KG1 (cell line): Measurements from ENCODE around the gene CFAP45.

Experiments used
- DNase-seq: peaks from one replicate; lab custom pipeline; 2025; lab: John Stamatoyannopoulos, UW

The CFAP45 gene

DNA sequence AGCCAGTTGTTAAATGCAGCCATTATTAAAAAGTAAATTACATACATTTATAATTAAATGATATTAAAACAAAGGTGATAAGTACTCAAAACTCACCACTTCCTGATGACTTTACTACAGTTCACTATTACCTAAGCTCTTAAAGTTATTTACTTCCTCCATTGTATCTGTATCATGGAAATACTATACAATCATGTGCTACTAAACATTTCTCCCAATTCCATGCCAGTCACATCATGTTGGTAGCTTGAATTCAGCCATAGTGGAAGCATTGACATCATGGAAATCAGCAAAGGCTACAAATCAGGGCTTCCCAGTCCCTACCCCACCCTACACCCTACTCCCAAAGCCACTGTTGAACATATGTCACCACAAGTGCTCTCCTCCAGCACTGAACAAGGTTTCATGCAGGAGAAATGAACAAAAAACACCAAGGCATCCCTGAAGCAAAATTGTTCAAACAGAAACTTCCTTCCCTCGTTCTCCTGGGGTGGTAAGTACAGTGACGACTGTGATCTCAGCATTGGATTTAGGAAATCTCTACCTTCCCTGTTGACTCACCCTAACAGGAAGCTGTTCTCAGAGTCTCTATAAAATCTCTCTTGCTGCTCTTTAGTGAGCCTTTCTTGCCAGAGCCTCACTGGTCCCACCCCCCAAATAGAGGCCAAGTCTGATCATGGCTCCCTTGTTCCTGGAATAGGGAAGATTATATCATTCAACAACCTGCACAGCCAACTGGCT, 50.2 kb downstream of the CFAP45 start:
- DNase-seq, result no peak

DNA sequence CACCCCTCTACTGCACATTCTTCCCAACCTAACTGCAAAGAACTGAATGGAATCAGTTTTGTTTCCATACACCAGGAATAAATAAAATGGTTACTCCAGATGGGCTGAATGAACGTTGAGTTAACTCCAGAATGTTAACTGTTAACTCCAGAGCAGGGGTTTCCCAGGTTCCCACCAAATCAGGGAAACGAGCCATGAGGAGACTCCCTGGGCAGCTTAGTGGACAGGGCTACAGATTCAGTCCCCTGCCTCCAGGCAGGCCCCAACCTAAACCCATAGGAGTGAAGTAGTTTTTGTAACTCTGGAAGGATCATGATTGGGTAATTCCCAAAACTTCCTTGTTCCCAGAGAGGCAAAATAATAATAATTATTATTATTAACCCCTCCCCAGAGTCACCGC, 51.6 kb downstream of the CFAP45 start:
- no peak for DNase-seq

DNA sequence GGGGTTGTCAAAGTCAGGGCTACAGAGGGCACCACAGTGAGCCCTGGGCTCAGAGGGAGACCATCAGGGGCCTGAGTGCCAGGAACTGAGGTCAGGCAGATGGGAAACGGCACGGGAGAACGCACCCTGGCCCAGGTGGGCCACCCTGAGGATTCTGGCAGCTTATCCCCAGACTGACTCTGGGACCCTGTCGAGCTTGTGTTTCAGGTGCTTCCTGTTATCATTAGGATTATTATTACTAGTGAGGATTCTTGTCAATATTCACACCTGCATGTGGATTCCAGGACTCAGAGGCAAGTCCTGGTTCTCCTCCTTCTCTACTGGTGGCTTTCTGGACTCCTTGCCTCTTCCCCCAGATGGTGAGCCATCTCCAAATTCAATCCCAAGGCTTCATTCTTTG, 52.7 kb downstream of the CFAP45 start:
- DNase-seq, result no peak

DNA sequence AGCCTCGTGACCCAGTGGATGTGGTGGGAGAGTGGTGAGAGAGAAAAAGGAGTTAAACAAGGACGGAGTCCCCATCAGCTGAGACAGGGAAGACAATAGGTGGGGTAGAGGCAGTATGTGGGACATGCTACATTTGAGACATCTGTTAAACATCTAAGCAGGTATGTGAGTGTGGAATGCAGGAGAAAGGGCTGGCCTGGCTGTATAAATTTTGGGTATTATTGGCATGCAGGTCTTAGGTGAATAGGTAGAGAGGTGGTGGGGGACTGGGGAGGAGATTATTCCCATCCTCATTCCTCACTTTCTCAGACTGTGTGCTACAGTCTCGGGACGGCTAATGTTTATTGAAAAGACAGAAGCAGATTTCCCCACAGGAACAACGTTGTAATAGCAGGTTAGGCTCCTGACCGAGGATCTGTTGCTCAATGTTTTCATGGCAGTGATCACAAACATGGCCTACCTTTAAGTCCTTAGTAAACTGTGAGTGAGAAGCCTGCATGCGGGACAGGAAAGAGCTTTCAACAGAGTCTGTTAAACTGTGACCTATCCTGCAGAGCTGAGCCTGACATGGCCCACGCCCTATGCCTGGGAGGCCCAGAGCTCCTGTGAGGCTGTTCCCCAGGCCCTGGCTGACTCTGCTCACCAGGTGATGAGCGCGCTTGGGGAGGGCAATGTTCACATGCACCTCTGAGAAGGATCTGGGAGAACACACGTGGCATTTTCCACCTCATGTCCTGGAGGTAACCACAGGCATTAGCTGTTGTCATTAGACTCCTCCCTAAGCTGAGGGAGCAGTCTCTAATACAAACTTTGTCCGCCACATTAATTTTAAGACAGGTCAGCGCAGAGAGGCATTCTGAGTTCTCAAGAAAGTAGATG, 54.0 kb downstream of the CFAP45 start:
- no peak for DNase-seq

DNA sequence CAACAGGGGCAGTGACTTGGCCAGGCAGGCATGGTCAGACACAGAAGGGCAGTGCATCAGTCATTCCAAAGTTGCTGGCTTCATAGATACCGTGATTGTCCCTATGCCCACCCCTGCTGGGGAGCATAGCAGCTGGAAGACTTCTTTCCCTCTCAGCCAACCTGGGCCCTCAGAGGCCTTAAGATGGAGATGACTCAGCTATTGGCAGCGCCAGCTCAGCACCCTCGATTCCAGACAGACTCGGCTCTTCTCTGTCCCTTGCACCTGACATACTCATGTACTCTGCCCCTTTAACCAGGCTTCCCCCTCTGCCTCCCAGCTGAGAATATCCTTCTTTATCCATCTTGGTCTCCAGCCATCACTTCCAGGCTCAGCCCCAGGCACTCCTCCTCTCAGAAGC, 56.5 kb downstream of the CFAP45 start:
- DNase-seq, result no peak

DNA sequence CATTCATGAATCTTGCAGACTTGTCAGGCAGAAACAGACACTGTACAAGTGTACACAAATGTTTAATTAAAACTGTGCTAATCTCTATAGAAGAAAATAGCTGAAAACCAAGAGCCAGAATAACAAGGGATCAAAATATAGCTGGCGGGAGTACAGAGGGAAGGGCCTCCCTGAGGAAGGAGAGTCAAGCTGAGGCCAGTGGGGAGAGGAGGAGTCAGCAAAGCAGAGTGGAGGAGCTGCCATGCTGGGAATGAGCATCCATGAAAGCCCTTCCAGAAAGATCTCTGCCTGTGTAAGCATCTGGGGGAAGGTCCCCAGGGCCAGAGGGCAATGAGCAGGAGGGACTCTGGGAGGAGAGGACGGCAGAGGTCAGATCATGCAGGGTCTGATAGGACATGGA, 58.2 kb downstream of the CFAP45 start:
- no peak for DNase-seq

DNA sequence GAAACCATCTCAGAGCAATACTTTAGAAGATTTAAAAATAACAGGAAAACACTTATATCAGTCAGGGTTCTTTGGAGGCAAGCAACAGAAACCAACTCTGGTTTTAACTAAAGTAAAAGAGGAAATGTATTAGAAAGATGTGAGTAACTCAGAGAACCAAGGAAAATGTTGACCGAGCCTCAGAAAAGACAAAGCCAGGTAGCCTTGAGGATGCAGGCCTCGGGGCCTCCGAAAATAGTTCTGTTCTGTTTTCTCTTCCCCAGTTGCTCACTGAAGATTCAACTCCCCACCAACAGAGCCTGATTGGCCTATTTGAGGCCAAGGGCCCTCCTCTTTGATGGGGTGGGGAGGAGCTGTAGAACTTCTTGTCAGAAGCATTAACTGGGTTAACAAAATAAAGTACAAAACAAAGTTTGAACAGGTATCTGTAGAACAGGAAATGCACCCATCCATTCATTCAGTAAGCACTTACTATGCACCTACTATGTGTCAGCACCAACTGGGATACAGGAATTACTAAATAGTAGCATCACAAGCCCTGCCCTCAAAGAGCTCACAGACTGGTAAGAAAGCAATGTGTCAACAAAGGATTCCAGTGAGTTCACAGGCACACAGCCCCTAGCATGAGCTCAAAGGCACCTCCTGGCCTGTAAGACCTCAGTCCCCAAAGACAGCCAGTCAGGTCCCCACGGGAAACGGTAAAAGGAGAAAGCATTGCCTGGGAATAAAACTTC, 60.7 kb downstream of the CFAP45 start:
- no peak for DNase-seq

DNA sequence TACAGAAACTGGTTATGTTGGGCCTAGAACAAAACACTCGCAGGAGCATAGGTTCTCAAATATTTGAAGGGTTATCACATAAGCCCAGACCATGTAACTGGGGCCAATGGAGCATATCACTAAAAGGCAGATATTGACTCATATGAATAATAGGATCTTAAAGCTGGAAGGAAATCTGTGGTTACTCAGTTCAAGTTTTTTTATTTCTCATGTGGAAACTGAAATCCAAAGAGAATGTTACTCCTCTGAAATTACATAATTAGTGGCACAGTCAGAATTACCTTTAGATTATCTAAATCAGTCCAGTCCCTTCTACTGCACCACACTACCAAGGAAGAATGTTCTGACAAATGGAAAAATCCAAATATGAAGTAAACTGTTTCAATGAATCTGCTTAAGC, 61.2 kb downstream of the CFAP45 start:
- no peak for DNase-seq

DNA sequence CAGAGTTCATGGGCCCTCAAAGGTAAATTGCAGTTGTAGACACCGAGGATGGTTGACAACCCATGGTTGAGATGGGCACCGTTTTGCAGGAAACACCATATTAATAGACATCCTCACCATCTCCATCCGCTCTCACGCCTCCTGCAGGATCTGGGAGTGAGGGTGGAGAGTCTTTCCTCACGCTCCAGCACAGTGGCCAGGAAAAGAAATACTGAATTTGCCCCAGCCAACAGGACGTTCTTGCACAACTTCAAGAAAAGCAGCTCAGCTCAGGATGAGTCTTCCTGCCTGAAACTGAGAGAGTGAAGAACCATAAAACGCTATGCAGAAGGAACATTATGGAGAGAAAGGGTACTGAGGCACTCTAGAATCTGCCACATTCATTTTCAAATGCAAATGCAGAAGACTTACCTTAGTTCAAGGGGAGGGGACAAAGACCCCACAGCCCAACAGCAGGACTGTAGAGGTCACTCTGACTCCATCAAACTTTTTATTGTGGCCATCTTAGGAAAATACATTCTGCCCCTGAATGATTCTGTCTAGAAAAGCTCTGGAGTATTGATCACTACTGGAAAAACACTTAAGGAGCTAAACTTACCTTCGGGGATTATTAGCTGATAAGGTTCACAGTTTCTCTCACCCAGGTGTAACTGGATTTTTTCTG, 64.0 kb downstream of the CFAP45 start:
- no peak for DNase-seq

DNA sequence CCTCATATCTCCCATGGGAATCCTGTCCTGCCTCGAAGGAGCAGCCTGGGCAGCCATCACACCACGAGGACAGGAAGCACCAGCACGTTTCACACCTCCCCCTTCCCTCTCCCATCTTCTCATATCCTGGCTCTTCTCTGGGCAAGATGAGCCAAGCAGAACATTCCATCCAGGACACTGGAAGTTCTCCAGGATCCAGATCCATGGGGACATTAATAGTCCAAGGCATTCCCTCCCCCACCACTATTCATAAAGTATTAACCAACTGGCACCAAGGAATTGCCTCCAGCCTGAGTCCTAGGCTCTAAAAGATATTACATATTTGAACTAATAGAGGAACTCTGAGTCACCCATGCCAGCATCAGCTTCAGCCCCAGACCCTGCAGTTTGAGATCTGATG, 64.6 kb downstream of the CFAP45 start:
- DNase-seq, result no peak

DNA sequence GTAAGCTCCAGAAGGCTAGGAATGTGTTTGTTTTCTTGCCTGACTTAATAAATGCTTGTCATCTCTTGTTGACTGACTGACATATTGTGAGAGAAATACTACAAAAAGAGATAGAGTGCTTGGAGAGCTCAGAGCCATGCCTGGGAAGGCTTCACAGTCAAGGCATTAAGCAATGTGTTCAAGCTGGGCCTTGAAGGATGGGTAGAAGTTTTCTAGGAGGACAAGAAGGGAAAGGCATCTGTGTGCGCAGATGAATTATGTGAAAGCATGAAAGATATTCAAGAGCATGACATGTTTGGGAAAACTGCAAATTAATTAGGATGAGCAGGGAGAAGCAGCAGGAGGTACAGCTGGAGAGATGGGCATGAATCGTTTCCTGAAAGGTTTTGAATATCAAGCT, 67.7 kb downstream of the CFAP45 start:
- no peak for DNase-seq

DNA sequence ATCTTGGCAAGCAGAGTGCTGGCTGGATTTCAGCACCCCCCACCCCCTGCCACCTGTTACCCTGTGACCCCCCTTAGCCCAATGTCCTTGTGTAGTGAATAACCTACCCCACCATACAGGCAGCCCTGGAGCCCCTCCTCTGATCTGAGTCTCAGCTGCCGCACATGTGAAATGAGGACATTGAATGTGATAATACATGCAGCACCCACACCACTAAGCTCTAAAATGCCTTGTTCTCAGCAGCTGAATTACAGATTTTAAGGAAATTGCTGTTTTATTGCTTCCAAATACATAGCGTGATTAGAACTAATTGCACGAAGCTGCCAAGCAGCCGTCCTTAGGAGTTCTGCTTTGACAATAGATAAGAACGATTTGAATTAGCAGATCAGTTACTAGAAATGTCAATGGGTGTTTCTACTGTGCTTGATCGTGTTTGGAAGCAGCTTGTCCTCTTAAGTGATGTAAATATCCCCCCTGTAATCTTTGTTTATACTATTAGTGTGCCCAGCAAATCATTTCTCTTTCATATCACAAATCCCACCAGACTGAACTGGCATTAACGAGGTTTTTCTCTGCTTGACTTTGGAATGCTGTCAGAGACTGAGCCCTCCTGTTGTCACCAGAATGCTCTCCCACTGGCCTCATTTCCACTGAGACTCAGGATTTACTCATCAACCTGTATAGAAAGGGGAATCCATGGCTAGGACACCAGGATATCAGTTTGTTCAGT, 68.4 kb downstream of the CFAP45 start:
- no peak for DNase-seq

DNA sequence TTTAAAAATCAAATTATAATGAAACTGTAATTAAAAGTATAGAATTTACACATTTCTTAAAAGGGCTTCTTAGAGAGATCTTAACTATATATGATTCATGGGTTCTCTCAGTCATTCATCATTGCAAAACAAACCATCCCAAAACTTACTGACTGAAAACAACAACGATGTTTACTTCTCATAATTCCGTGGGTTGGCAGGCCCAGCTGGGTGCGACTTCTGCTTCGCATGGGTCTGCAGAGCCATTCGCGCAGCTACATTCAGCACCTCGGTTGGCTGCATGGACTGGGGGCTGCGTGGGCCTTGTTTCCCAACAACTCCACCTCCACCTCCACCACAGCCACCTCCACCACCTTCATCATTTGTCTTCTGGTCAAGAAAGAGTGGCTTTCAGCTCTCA, 69.2 kb downstream of the CFAP45 start:
- DNase-seq, result no peak

DNA sequence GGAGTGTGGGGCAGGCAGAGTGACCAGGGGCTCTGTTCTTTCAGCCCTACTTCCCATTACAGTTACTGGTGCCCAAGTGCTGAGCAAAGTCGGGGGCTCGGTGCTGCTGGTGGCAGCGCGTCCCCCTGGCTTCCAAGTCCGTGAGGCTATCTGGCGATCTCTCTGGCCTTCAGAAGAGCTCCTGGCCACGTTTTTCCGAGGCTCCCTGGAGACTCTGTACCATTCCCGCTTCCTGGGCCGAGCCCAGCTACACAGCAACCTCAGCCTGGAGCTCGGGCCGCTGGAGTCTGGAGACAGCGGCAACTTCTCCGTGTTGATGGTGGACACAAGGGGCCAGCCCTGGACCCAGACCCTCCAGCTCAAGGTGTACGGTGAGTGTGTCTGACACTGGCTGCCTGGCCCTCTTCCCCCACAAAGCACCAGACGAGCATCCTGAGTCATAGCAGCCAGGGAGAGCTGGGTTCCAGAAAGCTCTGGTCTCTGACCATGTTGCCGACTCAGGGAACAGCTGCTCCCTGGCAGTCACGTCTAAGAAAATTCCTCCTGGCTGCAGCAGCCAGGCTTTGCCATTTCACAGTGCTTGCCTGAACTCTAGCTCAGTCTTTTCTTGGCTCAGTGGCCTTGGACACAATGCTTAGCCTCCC, 70.0 kb downstream of the CFAP45 start:
- no peak for DNase-seq

DNA sequence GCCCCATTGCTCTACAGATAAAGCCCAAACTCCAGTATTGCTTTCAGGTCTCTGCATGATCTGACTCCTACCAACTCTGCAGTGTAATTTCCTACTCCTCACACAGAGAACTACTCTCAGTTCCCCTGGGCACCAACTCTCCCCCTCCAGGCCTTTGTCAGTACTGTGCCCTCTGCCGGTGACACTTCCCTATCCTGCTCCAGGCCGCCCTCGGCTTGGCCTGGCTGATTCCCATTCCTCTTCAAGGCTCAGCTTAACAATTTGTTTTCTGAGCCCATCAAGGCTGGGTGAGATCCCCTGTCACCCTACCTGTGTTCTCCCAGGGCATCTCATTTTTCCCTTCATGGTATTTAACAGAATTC, 70.7 kb downstream of the CFAP45 start:
- no peak for DNase-seq

DNA sequence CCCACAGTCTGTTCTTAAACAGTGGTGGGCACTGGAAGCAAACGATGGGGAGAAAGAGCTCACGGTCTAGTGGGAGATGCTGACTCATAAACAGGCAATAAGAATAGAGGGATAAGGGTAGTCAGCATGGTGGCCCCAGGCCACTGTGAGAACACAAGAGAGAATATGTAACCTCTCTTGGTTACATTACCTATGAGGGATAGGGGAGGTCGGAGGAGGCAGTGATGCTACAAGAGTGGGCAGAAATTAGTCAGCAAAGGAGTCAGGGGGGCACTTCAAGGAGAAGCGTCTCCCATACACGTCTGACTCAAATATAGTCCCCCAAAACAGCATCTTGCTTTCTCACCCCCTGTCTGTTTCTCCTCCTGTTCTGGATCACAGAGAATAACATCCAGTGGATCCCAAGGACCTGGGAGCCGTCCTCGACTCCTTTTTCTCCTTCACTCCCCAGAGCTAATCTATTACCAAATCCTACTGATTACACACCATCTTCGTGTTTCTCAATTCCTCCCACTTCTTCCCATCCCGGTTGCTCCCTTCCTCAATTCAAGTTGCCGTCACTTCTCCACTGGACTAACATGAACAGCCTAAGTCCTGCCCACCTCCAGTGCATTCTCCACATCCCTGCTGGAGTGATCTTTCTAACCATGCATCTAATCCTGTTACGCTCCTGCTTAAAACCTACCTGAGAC, 71.2 kb downstream of the CFAP45 start:
- DNase-seq, result no peak

DNA sequence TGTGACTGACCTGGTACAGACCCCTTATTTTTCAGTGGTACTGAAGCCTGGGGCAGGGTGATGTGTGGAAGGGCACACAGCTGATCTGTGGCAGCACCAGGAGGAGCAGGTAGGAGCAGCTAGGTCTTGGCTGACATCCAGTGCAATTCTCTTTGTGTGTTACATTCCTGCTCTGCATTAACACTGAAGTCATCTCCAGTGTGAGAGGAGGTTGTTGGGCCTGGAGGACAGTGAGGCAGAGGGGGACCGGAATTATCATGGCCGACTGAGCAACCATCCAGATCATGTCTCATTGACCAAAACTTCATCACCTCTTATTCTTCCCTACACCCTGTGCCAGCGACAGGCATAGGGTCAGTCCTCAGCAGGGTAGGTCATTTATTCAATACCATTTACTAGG, 71.8 kb downstream of the CFAP45 start:
- no peak for DNase-seq

DNA sequence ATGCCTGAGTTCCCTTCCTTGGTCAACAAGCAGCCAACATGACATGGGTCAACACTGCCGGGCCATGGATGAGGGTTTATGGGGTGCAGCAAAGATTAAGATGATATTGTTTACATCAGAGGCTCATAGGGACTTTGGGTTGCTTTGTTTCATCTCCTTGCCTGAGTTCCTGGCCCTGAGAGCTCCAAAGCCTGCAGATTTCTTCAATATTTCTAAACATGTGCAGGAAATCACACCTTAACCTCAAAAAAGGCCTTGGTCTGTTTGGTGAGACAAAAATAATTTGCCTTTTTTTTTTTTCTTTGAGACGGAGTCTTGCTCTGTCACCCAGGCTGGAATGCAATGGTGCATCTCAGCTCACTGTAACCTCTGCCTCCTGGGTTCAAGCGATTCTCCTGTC, 72.4 kb downstream of the CFAP45 start:
- DNase-seq, result no peak

DNA sequence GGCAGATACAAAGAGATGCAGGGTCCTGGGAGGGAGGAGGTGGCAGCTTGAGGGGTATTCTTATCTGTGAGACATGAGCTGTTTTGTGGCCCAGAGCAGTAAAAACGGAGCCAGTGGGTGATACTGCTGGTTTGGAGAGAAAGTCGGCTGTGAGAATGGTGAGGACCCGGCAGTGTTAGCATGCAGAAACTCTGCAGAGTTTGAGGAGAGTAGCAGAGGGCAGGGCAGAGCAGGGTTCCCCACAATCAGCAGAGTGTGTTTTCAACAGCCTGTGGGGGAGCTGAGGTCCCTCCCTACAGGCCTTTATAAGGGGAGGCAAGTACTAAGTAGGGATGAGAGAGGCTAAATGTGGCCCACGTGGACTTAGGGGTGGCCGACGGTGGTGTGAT, 72.9 kb downstream of the CFAP45 start:
- DNase-seq, result no peak

DNA sequence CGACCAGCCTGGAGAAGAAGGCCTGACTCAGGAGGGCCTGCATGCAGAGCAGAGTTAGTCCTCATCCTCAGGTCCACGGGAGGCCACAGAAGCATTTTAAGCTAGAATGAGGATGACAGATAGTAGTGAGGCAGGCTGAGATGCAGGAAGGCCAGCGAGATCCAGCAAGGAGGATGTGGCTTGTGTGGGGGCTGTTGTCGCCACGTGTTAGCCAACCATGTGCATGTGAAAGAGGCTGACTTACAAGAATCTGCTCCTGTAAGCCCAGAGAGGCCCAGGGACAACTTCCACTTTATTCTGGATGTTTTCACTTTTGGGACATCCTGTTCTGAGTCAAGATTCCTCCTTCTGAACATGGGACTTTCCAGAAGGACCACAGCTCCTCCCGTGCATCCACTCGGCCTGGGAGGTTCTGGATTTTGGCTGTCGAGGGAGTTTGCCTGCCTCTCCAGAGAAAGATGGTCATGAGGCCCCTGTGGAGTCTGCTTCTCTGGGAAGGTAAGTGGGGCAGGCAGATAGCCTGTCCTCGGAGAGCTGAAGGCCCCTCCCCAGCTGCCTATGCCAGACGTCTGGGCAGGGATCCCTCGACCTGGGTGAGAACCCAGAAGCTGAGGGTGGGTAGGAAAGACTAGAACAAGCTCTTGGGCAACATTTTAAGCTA, 73.4 kb downstream of the CFAP45 start, which contains the start of gene SLAMF8:
TSS of gene SLAMF8 (plus strand) at position 433 of the 661 bp plus-strand sequence. CDS start at position 459, 26 bp downstream.
- DNase-seq, result no peak
